CD4-positive, alpha-beta T cell treated with Interleukin-17A for 4 hours (primary cell): ENCODE measurements around the gene SUPV3L1.
A peak's percentile ranks its signal among the peaks of the same experiment; 100 is the strongest.
"Not testable (repeated sequence)": the region's sequence is repeated elsewhere in the genome, so short reads cannot be mapped to it uniquely, and the experiment has no call there.

ENCODE experiments used
- DNase-seq: peaks from one replicate; pipeline ENCODE4 v3.0.0-alpha.2; 2020; ENCODE audit warnings: mixed read lengths

SUPV3L1 gene

GRCh38 chr10:69179743-69180524 is at the start of gene SUPV3L1:
SUPV3L1 (plus strand) TSS chr10:69180234; CDS start chr10:69180292, 58 bp downstream.
- DNase-seq, result peak; percentile 85

- DNase-seq, result no peak
Measured at GRCh38 chr10:69130251-69130650, 49.8 kb upstream of the SUPV3L1 start.

GRCh38 chr10:69139961-69140360 is 40.1 kb upstream of the SUPV3L1 start:
- DNase-seq, result no peak

GRCh38 chr10:69141304-69141703 is 38.7 kb upstream of the SUPV3L1 start:
- no peak for DNase-seq

- not testable (repeated sequence) for DNase-seq
Measured at GRCh38 chr10:69142074-69142473, 38.0 kb upstream of the SUPV3L1 start.

GRCh38 chr10:69142983-69143382 is 37.1 kb upstream of the SUPV3L1 start:
- no peak for DNase-seq

GRCh38 chr10:69145329-69145728 is 34.7 kb upstream of the SUPV3L1 start:
- no peak for DNase-seq

GRCh38 chr10:69145864-69146263 is 34.2 kb upstream of the SUPV3L1 start:
- no peak for DNase-seq

- no peak for DNase-seq
Measured at GRCh38 chr10:69146759-69147158, 33.3 kb upstream of the SUPV3L1 start.

- no peak for DNase-seq
Measured at GRCh38 chr10:69151984-69152383, 28.1 kb upstream of the SUPV3L1 start.

GRCh38 chr10:69153227-69153626 is 26.8 kb upstream of the SUPV3L1 start:
- no peak for DNase-seq

GRCh38 chr10:69160809-69161241 is 19.2 kb upstream of the SUPV3L1 start:
- DNase-seq, result no peak

GRCh38 chr10:69168493-69168892 is 11.5 kb upstream of the SUPV3L1 start:
- DNase-seq, result no peak

GRCh38 chr10:69172241-69172982 is 7.6 kb upstream of the SUPV3L1 start:
- no peak for DNase-seq

- not testable (repeated sequence) for DNase-seq
Measured at GRCh38 chr10:69175326-69175725, 4.7 kb upstream of the SUPV3L1 start.

GRCh38 chr10:69176823-69177222 is 3.2 kb upstream of the SUPV3L1 start:
- DNase-seq, result no peak

GRCh38 chr10:69179089-69179742 is 818 bp upstream of the SUPV3L1 start:
- no peak for DNase-seq

GRCh38 chr10:69180525-69181204 is 631 bp downstream of the SUPV3L1 start:
- no peak for DNase-seq

- no peak for DNase-seq
Measured at GRCh38 chr10:69181433-69181832, 1.4 kb downstream of the SUPV3L1 start.

- DNase-seq, result no peak
Measured at GRCh38 chr10:69182005-69182404, 2.0 kb downstream of the SUPV3L1 start.

- no peak for DNase-seq
Measured at GRCh38 chr10:69186524-69186923, 6.5 kb downstream of the SUPV3L1 start.

- DNase-seq, result no peak
Measured at GRCh38 chr10:69201045-69201444, 21.0 kb downstream of the SUPV3L1 start.

GRCh38 chr10:69202332-69202731 is 22.3 kb downstream of the SUPV3L1 start:
- DNase-seq, result no peak
